ENCODE measurements around the gene NPFFR1. TPM values are rescaled to one million over a fixed set of nuclear protein-coding genes. Genes with fewer than 3 reads are reported as not detected.

Gene NPFFR1
- total RNA-seq, 2 experiments from 2014 or later = not detected

GRCh38 chr10:70298393-70298792, 14.6 kb upstream of the NPFFR1 start:
- H3K4me1 Mint-ChIP-seq = no peaks in the 10 kb centered on the region

GRCh38 chr10:70297224-70297623, 13.4 kb upstream of the NPFFR1 start:
- Mint-ChIP-seq H3K27ac (no peak overlapping the region), H3K27me3 (no peaks in the 10 kb centered on the region), H3K4me1 (no peaks in the 10 kb centered on the region), H3K4me3 (no peak overlapping the region), H3K36me3 (ENCODE audit: low read depth) (peaks cover under 1% of the 10 kb centered on the region), H3K9me3 (ENCODE audit: low read depth) (no peaks in the 10 kb centered on the region)
- no peak for ATAC-seq
- DNase-seq = no peak
- POLR2A ChIA-PET = no interaction called here
- CTCF ChIA-PET = interaction anchor here (1.3 kb wide), 1 partner anchor 76 kb away, joined by 6 read pairs; no protein-coding TSS in a partner anchor
- intact Hi-C loops (cut with DNase I, micrococcal nuclease) = no loop called here

More at GRCh38 chr10:70298393-70298792, 14.6 kb upstream of the NPFFR1 start:
- intact Hi-C loops (cut with DNase I, micrococcal nuclease) = no loop called here
- POLR2A ChIA-PET = no interaction called here
- Mint-ChIP-seq H3K36me3 (ENCODE audit: low read depth) (peaks cover 3% of the 10 kb centered on the region), H3K27ac (no peak overlapping the region), H3K4me3 (no peak overlapping the region), H3K27me3 (no peaks in the 10 kb centered on the region), H3K9me3 (ENCODE audit: low read depth) (no peaks in the 10 kb centered on the region)
- ATAC-seq (no peak), DNase-seq (no peak)
- CTCF ChIA-PET = interaction anchor here (1.3 kb wide), 1 partner anchor 77 kb away, joined by 6 read pairs; no protein-coding TSS in a partner anchor

- intact Hi-C loops (cut with DNase I, micrococcal nuclease) = no loop called here
- ATAC-seq = no peak
- Mint-ChIP-seq H3K27me3 (no peaks in the 10 kb centered on the region), H3K27ac (no peak overlapping the region), H3K4me1 (no peaks in the 10 kb centered on the region), H3K9me3 (ENCODE audit: low read depth) (no peaks in the 10 kb centered on the region), H3K36me3 (ENCODE audit: low read depth) (no peaks in the 10 kb centered on the region), H3K4me3 (no peak overlapping the region)
- ChIA-PET POLR2A (no interaction called here), CTCF (interaction anchor here (0.6 to 1.0 kb wide), 3 partner anchors 41 to 75 kb away, joined by 3 to 4 read pairs (median 3); no protein-coding TSS in a partner anchor)
- DNase-seq = no peak
Measured at GRCh38 chr10:70296406-70296899, 12.6 kb upstream of the NPFFR1 start.

- Mint-ChIP-seq H3K4me1 (no peaks in the 10 kb centered on the region), H3K36me3 (ENCODE audit: low read depth) (no peaks in the 10 kb centered on the region), H3K27ac (no peak overlapping the region), H3K27me3 (no peaks in the 10 kb centered on the region), H3K4me3 (no peak overlapping the region), H3K9me3 (ENCODE audit: low read depth) (no peaks in the 10 kb centered on the region)
- DNase-seq (no peak), ATAC-seq (no peak)
- ChIA-PET CTCF (interaction anchor here (0.6 to 1.1 kb wide), 3 partner anchors 17 to 74 kb away, joined by 3 to 5 read pairs (median 3); no protein-coding TSS in a partner anchor), POLR2A (no interaction called here)
- intact Hi-C loops (cut with DNase I, micrococcal nuclease) = no loop called here
Measured at GRCh38 chr10:70295926-70296325, 12.1 kb upstream of the NPFFR1 start.

- DNase-seq = no peak
- Mint-ChIP-seq H3K9me3 (ENCODE audit: low read depth) (no peaks in the 10 kb centered on the region), H3K36me3 (ENCODE audit: low read depth) (no peaks in the 10 kb centered on the region), H3K4me3 (no peak overlapping the region), H3K27me3 (no peaks in the 10 kb centered on the region), H3K27ac (no peak overlapping the region), H3K4me1 (no peaks in the 10 kb centered on the region)
- intact Hi-C loops (cut with DNase I, micrococcal nuclease) = no loop called here
- ATAC-seq = no peak
- ChIA-PET CTCF (interaction anchor here (1.0 to 1.1 kb wide), 2 partner anchors 18 to 74 kb away, joined by 3 to 5 read pairs; no protein-coding TSS in a partner anchor), POLR2A (no interaction called here)
Measured at GRCh38 chr10:70295321-70295720, 11.5 kb upstream of the NPFFR1 start.

GRCh38 chr10:70293169-70293843, 9.5 kb upstream of the NPFFR1 start:
- Mint-ChIP-seq H3K9me3 (ENCODE audit: low read depth) (no peaks in the 10 kb centered on the region), H3K4me1 (no peaks in the 10 kb centered on the region), H3K27me3 (no peaks in the 10 kb centered on the region), H3K27ac (no peak overlapping the region), H3K36me3 (ENCODE audit: low read depth) (no peaks in the 10 kb centered on the region), H3K4me3 (no peak overlapping the region)
- ChIA-PET CTCF (interaction anchor here (0.7 to 1.3 kb wide), 2 partner anchors 13 to 597 kb away, joined by 3 to 4 read pairs; no protein-coding TSS in a partner anchor), POLR2A (no interaction called here)
- intact Hi-C loops (cut with DNase I, micrococcal nuclease) = no loop called here
- ATAC-seq (no peak), DNase-seq (no peak)

- DNase-seq (no peak), ATAC-seq (no peak)
- no peaks in the 10 kb centered on the region for H3K36me3 Mint-ChIP-seq (ENCODE audit: low read depth)
- intact Hi-C loops (cut with DNase I, micrococcal nuclease) = no loop called here
- H3K4me1 Mint-ChIP-seq = no peaks in the 10 kb centered on the region
- peaks cover 3% of the 10 kb centered on the region for H3K27me3 Mint-ChIP-seq
- no peak overlapping the region for H3K4me3 Mint-ChIP-seq
- ChIA-PET POLR2A (no interaction called here), CTCF (interaction anchor here (0.7 kb wide), 2 partner anchors 12 to 19 kb away, joined by 3 read pairs; no protein-coding TSS in a partner anchor)
- no peaks in the 10 kb centered on the region for H3K9me3 Mint-ChIP-seq (ENCODE audit: low read depth)
- no peak overlapping the region for H3K27ac Mint-ChIP-seq
Measured at GRCh38 chr10:70292004-70292403, 8.2 kb upstream of the NPFFR1 start.

- H3K9me3 Mint-ChIP-seq (ENCODE audit: low read depth) = no peaks in the 10 kb centered on the region
- ATAC-seq (no peak), DNase-seq (no peak)
- peaks cover 19% of the 10 kb centered on the region for H3K27me3 Mint-ChIP-seq
- CTCF ChIA-PET = interaction anchor here (0.6 to 1.3 kb wide), 2 partner anchors 74 to 1211 kb away, joined by 3 to 4 read pairs; no protein-coding TSS in a partner anchor
- no peak overlapping the region for H3K4me3 Mint-ChIP-seq
- H3K4me1 Mint-ChIP-seq = no peaks in the 10 kb centered on the region
- POLR2A ChIA-PET = no interaction called here
- no peaks in the 10 kb centered on the region for H3K36me3 Mint-ChIP-seq (ENCODE audit: low read depth)
- no peak overlapping the region for H3K27ac Mint-ChIP-seq
- intact Hi-C loops (cut with DNase I, micrococcal nuclease) = no loop called here
Measured at GRCh38 chr10:70289739-70290138, 5.9 kb upstream of the NPFFR1 start.

- intact Hi-C loops (cut with DNase I, micrococcal nuclease) = no loop called here
- Mint-ChIP-seq H3K4me3 (no peak overlapping the region), H3K36me3 (ENCODE audit: low read depth) (no peaks in the 10 kb centered on the region), H3K27ac (no peak overlapping the region), H3K4me1 (no peaks in the 10 kb centered on the region), H3K27me3 (peaks cover 43% of the 10 kb centered on the region), H3K9me3 (ENCODE audit: low read depth) (no peaks in the 10 kb centered on the region)
- no peak for DNase-seq
- ChIA-PET POLR2A (no interaction called here), CTCF (no interaction called here)
- no peak for ATAC-seq
Measured at GRCh38 chr10:70286616-70287015, 2.8 kb upstream of the NPFFR1 start.

GRCh38 chr10:70285476-70285831, 1.6 kb upstream of the NPFFR1 start:
- ChIA-PET POLR2A (no interaction called here), CTCF (interaction anchor here (0.7 to 1.0 kb wide), 2 partner anchors 12 to 21 kb away, joined by 3 read pairs; no protein-coding TSS in a partner anchor)
- intact Hi-C loops (cut with DNase I, micrococcal nuclease) = no loop called here
- Mint-ChIP-seq H3K36me3 (ENCODE audit: low read depth) (no peaks in the 10 kb centered on the region), H3K27me3 (peaks cover 46% of the 10 kb centered on the region), H3K4me3 (no peak overlapping the region), H3K27ac (no peak overlapping the region), H3K9me3 (ENCODE audit: low read depth) (no peaks in the 10 kb centered on the region), H3K4me1 (no peaks in the 10 kb centered on the region)
- no peak for ATAC-seq
- DNase-seq = no peak

GRCh38 chr10:70284542-70285475, 1.0 kb upstream of the NPFFR1 start:
- no peaks in the 10 kb centered on the region for H3K36me3 Mint-ChIP-seq (ENCODE audit: low read depth)
- H3K27me3 Mint-ChIP-seq = peaks cover 49% of the 10 kb centered on the region
- ChIA-PET POLR2A (interaction anchor here (0.6 kb wide), 1 partner anchor 1198 kb away, joined by 5 read pairs; no protein-coding TSS in a partner anchor), CTCF (interaction anchor here (0.7 to 1.2 kb wide), 3 partner anchors 10 to 20 kb away, joined by 3 read pairs; no protein-coding TSS in a partner anchor)
- no peak overlapping the region for H3K4me3 Mint-ChIP-seq
- no peak overlapping the region for H3K27ac Mint-ChIP-seq
- ATAC-seq (no peak), DNase-seq (no peak)
- intact Hi-C loops (cut with DNase I, micrococcal nuclease) = no loop called here
- no peaks in the 10 kb centered on the region for H3K4me1 Mint-ChIP-seq
- no peaks in the 10 kb centered on the region for H3K9me3 Mint-ChIP-seq (ENCODE audit: low read depth)

All from activated CD4-positive, alpha-beta T cell treated with anti-CD3 and anti-CD28 coated beads for 36 hours (primary cell).